B cell (primary cell): ENCODE measurements around the gene ESR2. TPM values are rescaled to one million over a fixed set of nuclear protein-coding genes. Genes with fewer than 3 reads are reported as not detected.

Experiments used
- ATAC-seq: fragments of 200-7000 bp; cut with Tn5 transposase; one replicate; pipeline ENCODE4 v1.10.0; 2021; ENCODE audit warnings: low read depth, mild to moderate bottlenecking, moderate number of reproducible peaks, moderate library complexity
- CTCF ChIA-PET: fragments of 350-600 bp; sonication (Branson Sonifier 250); formaldehyde crosslinking; loops from one replicate; lab custom pipeline; 2021; ENCODE audit warnings: antibody characterized with exemption, inconsistent platforms; lab: Charles Lee
- POLR2A ChIA-PET: fragments of 350-600 bp; sonication (Branson Sonifier 250); formaldehyde crosslinking; loops from one replicate; lab custom pipeline; 2021; ENCODE audit warnings: antibody characterized with exemption; lab: Charles Lee
- DNase-seq: peaks from one replicate; pipeline ENCODE4 v3.0.0; 2013
- H2AFZ ChIP-seq: 2 replicates; pipeline ENCODE4 v1.6.1; 2012; ENCODE audit warnings: mild to moderate bottlenecking, low read depth, low read length; ENCODE audit not compliant: insufficient read depth, poor library complexity, severe bottlenecking
- H3K27ac ChIP-seq, 2 donors: 1 replicate in 1 of 2; 2 replicates in 1 of 2; pipeline ENCODE4 v1.5.1; 2012 to 2013; ENCODE audit warnings: low read length in 2 of 2, mild to moderate bottlenecking in 2 of 2, moderate library complexity in 1 of 2
- H3K27me3 ChIP-seq, 4 experiments: fragments of 200-600 bp in 1 of 4; sonication (generic) in 1 of 4; replicated peaks in 1 of 4; 1 replicate in 2 of 4; 2 replicates in 2 of 4; pipeline versions ENCODE4 v1.6.1 to v1.7.0; 2013 to 2016; ENCODE audit warnings: low read length in 3 of 4, mild to moderate bottlenecking in 2 of 4, mixed read lengths in 1 of 4, moderate library complexity in 1 of 4; ENCODE audit not compliant: insufficient read depth in 4 of 4, control insufficient read depth in 3 of 4; ENCODE audit errors: control extremely low read depth in 1 of 4
- H3K36me3 ChIP-seq, 2 experiments: replicated peaks in 1 of 2; 1 replicate in 1 of 2; 2 replicates in 1 of 2; pipeline versions ENCODE4 v1.6.1 to v1.7.1; 2013; ENCODE audit warnings: low read length in 1 of 2; ENCODE audit not compliant: insufficient read depth in 2 of 2, control insufficient read depth in 1 of 2; ENCODE audit errors: control extremely low read depth in 1 of 2, extremely low read depth in 1 of 2
- H3K4me1 ChIP-seq, 2 donors: fragments of 200-600 bp in 1 of 2; sonication (generic) in 1 of 2; 1 replicate in 1 of 2; 2 replicates in 1 of 2; pipeline versions ENCODE4 v1.5.1 to v1.6.1; 2013 to 2017; ENCODE audit warnings: low read length in 2 of 2; ENCODE audit not compliant: control insufficient read depth in 2 of 2, insufficient read depth in 2 of 2
- H3K4me2 ChIP-seq: replicated peaks from 2 replicates; pipeline ENCODE3; 2012; ENCODE audit warnings: mild to moderate bottlenecking, low read depth, low read length; ENCODE audit not compliant: poor library complexity, severe bottlenecking
- H3K4me3 ChIP-seq, 5 experiments: fragments of 200-600 bp in 1 of 5; sonication (generic) in 1 of 5; 1 replicate in 3 of 5; 2 replicates in 2 of 5; pipeline versions ENCODE4 v1.5.1 to v1.7.0; 2011 to 2016; ENCODE audit warnings: low read length in 4 of 5, mild to moderate bottlenecking in 4 of 5, low read depth in 2 of 5, control low read depth in 1 of 5, moderate library complexity in 1 of 5; ENCODE audit not compliant: insufficient read depth in 1 of 5; ENCODE audit errors: control extremely low read depth in 1 of 5, extremely low read depth in 1 of 5
- H3K79me2 ChIP-seq: fragments of 200-600 bp; sonication (generic); one replicate; pipeline ENCODE4 v1.6.0; 2016; ENCODE audit warnings: low read length; ENCODE audit not compliant: control insufficient read depth, insufficient read depth
- H3K9ac ChIP-seq: fragments of 200-600 bp; sonication (generic); 2 replicates; pipeline ENCODE4 v1.6.1; 2017; ENCODE audit warnings: mild to moderate bottlenecking, low read length, moderate library complexity
- H3K9me3 ChIP-seq, 3 donors: one replicate each; pipeline versions ENCODE4 v1.6.1 to v1.7.1; 2013; ENCODE audit warnings: low read length in 2 of 3; ENCODE audit not compliant: control insufficient read depth in 2 of 3, insufficient read depth in 1 of 3; ENCODE audit errors: control extremely low read depth in 1 of 3
- H4K20me1 ChIP-seq: 2 replicates; pipeline ENCODE4 v1.6.0; 2012; ENCODE audit warnings: mild to moderate bottlenecking, low read length; ENCODE audit not compliant: insufficient read depth, control insufficient read depth, poor library complexity, severe bottlenecking
- H3K27ac Mint-ChIP-seq: one replicate; pipeline ENCODE4 v1.8.0; 2021; ENCODE audit warnings: mixed read lengths
- H3K27me3 Mint-ChIP-seq: one replicate; pipeline ENCODE4 v1.8.0; 2021; ENCODE audit warnings: mixed read lengths
- H3K4me1 Mint-ChIP-seq: one replicate; pipeline ENCODE4 v1.8.0; 2021; ENCODE audit warnings: mixed read lengths
- H3K4me3 Mint-ChIP-seq: one replicate; pipeline ENCODE4 v1.8.0; 2021; ENCODE audit warnings: mixed read lengths
- H3K9me3 Mint-ChIP-seq: one replicate; pipeline ENCODE4 v1.8.0; 2022; ENCODE audit warnings: mixed read lengths; ENCODE audit not compliant: insufficient read depth
- CTCF ChIP-seq: fragments of 200-600 bp; IDR thresholded peaks from one replicate; pipeline ENCODE4 v1.8.0; 2022; ENCODE audit warnings: antibody characterized with exemption, mild to moderate bottlenecking
- EZH2 ChIP-seq: IDR thresholded peaks from 2 replicates; pipeline ENCODE4 v1.6.1; 2012; ENCODE audit warnings: borderline replicate concordance, low read depth, mild to moderate bottlenecking, moderate library complexity, low read length; ENCODE audit not compliant: insufficient read depth, poor library complexity, severe bottlenecking
- WGBS: methylation state at CpG from one replicate; pipeline ENCODE4 v1.1.5; 2013; ENCODE audit warnings: missing lambda C conversion rate; ENCODE audit not compliant: insufficient coverage; 5-methylcytosine and 5-hydroxymethylcytosine counted together
- intact Hi-C: fragments of 100-400 bp; cut with micrococcal nuclease; formaldehyde crosslinking; loops from one replicate; pipeline ENCODE4 v1.10.0; 2022
- polyA plus RNA-seq: library from polyadenylated mRNA; depleted of rRNA; stranded (reverse); fragments of >200 nt; gene quantifications from 2 replicates; pipeline ENCODE4 v1.2.3, GENCODE V29; 2012
- total RNA-seq, 2 donors: library from RNA; stranded (reverse); fragments of 120-200 nt in 1 of 2; gene quantifications; 1 replicate in 1 of 2; 2 replicates in 1 of 2; pipeline versions ENCODE4 v1.2.3 to v1.2.4, GENCODE V29; 2013 to 2022

Gene ESR2
- total and polyA plus RNA-seq, 2 donors (not counting 1 experiment from before 2014, with no cell fraction given), result 5.4 to 87.8 TPM

GRCh38 chr14:64092940-64093339 lies 201.2 kb downstream of the ESR2 start:
- DNase-seq (no peak), ATAC-seq (no peak)
- Histone ChIP-seq H4K20me1 (no peaks in the 10 kb centered on the region), H3K27ac (no peak overlapping the region), H3K9ac (no peak overlapping the region), H3K9me3 (no peaks in the 10 kb centered on the region), H3K4me3 (no peak overlapping the region), H3K4me1 (no peaks in the 10 kb centered on the region), H3K27me3 (no peaks in the 10 kb centered on the region), H3K79me2 (no peaks in the 10 kb centered on the region), H2AFZ (no peak overlapping the region), H3K36me3 (peaks cover 0 to 6% of the 10 kb centered on the region in 2 experiments), H3K4me2 (no peak overlapping the region)
- Mint-ChIP-seq H3K9me3 (no peaks in the 10 kb centered on the region), H3K4me1 (no peaks in the 10 kb centered on the region), H3K4me3 (no peak overlapping the region), H3K27ac (no peak overlapping the region), H3K27me3 (no peaks in the 10 kb centered on the region)
- no CpG with 5 or more reads among the region's 5 CpGs for WGBS
- ChIA-PET CTCF (no interaction called here), POLR2A (no interaction called here)
- intact Hi-C loops, result no loop called here
- TF ChIP-seq CTCF (no peak), EZH2 (no peak)

GRCh38 chr14:64092338-64092737 lies 201.8 kb downstream of the ESR2 start:
- H2AFZ ChIP-seq, result no peak overlapping the region
- H3K27me3 ChIP-seq, result no peaks in the 10 kb centered on the region
- Mint-ChIP-seq H3K27ac (no peak overlapping the region), H3K9me3 (no peaks in the 10 kb centered on the region), H3K27me3 (no peaks in the 10 kb centered on the region), H3K4me1 (no peaks in the 10 kb centered on the region), H3K4me3 (no peak overlapping the region)
- H3K9me3 ChIP-seq, result no peaks in the 10 kb centered on the region
- no peak for TF ChIP-seq CTCF
- no peak for TF ChIP-seq EZH2
- H3K4me3 ChIP-seq, result no peak overlapping the region
- H3K4me2 ChIP-seq, result no peak overlapping the region
- H3K36me3 ChIP-seq, result peaks cover 0 to 6% of the 10 kb centered on the region in 2 experiments
- intact Hi-C loops, result no loop called here
- H3K4me1 ChIP-seq, result no peaks in the 10 kb centered on the region
- no peaks in the 10 kb centered on the region for H3K79me2 ChIP-seq
- H3K27ac ChIP-seq, result no peak overlapping the region
- no peak for ATAC-seq
- ChIA-PET POLR2A (no interaction called here), CTCF (no interaction called here)
- DNase-seq, result no peak
- no peak overlapping the region for H3K9ac ChIP-seq
- no peaks in the 10 kb centered on the region for H4K20me1 ChIP-seq
- WGBS, result no CpG with 5 or more reads among the region's 4 CpGs
